K562 (cell line): ENCODE data around the gene PRKAR2B. TPM values are rescaled to one million over a fixed set of nuclear protein-coding genes. Genes with fewer than 3 reads are reported as not detected.
A peak's percentile ranks its signal among the peaks of the same experiment; 100 is the strongest.

Source experiments
- ATAC-seq: fragments of 200-7000 bp; cut with Tn5 transposase; 3 replicates; pipeline ENCODE4 v1.9.1; 2020; ENCODE audit warnings: moderate library complexity
- BruUV-seq: library from RNA; stranded (reverse); fragments of 400-500 nt; replicated peaks from 2 replicates; lab custom pipeline; 2021; lab: Mats Ljungman, UMichigan
- CTCF ChIA-PET: fragments of 300-600 bp; formaldehyde crosslinking; extraction: SDS; loops from one replicate; lab custom pipeline; 2021; ENCODE audit warnings: low intra/inter-chr PET ratio; lab: Yijun Ruan, JAX
- POLR2A ChIA-PET: fragments of 300-600, 350-650 bp; sonication (Branson Sonifier 250); formaldehyde crosslinking; extraction: SDS; loops from one replicate; lab custom pipeline; 2021; ENCODE audit warnings: antibody characterized with exemption, inconsistent platforms; lab: Yijun Ruan, JAX
- DNase-seq, 4 experiments: peaks; one replicate each; pipeline versions ENCODE4 v3.0.0 to v3.0.0-alpha.2; 2011 to 2018; ENCODE audit warnings: low spot score in 3 of 4, mixed read lengths in 3 of 4; ENCODE audit errors: extremely low read depth in 1 of 4
- FAIRE-seq: peaks from 2 replicates; lab custom pipeline; 2011; peaks lifted over from hg19 to GRCh38; lab: Jason Lieb, UNC
- H2AFZ ChIP-seq: 2 replicates; pipeline ENCODE4 v1.6.0; 2011; ENCODE audit warnings: low read depth, low read length, control low read depth, inconsistent platforms
- H3K27ac ChIP-seq: fragments of 200-600 bp; 3 replicates; pipeline ENCODE4 v1.8.0; 2011; ENCODE audit warnings: low read depth, mild to moderate bottlenecking, control low read depth, inconsistent platforms, low read length, moderate library complexity, mixed read lengths; ENCODE audit errors: extremely low read depth
- H3K27me3 ChIP-seq, 2 experiments: fragments of 300-600 bp in 1 of 2; 2 replicates in 1 of 2; 3 replicates in 1 of 2; pipeline versions ENCODE4 v1.6.0 to v1.8.0; 2011; ENCODE audit warnings: inconsistent platforms in 2 of 2, low read length in 2 of 2, mild to moderate bottlenecking in 1 of 2, mixed read lengths in 1 of 2, moderate library complexity in 1 of 2; ENCODE audit not compliant: control insufficient read depth in 2 of 2, insufficient read depth in 2 of 2
- H3K36me3 ChIP-seq: fragments of 300-600 bp; 3 replicates; pipeline ENCODE4 v1.8.0; 2011; ENCODE audit warnings: mild to moderate bottlenecking, low read length, inconsistent platforms; ENCODE audit not compliant: control insufficient read depth, insufficient read depth
- H3K4me1 ChIP-seq, 2 experiments: fragments of 200-600 bp in 1 of 2; replicated peaks in 1 of 2; 2 replicates in 1 of 2; 3 replicates in 1 of 2; pipeline versions ENCODE4 v1.5.1 to v1.8.0; 2011; ENCODE audit warnings: inconsistent platforms in 2 of 2, low read length in 2 of 2, mild to moderate bottlenecking in 1 of 2, mixed read lengths in 1 of 2, moderate library complexity in 1 of 2; ENCODE audit not compliant: control insufficient read depth in 2 of 2, insufficient read depth in 2 of 2
- H3K4me2 ChIP-seq: 2 replicates; pipeline ENCODE4 v1.6.1; 2011; ENCODE audit warnings: low read length, control low read depth, inconsistent platforms, mixed read lengths; ENCODE audit not compliant: insufficient read depth
- H3K4me3 ChIP-seq: fragments of 200-600 bp; sonication (generic), shearing (Covaris generic); 2 replicates; pipeline ENCODE4 v1.5.1; 2016; ENCODE audit warnings: control low read depth, inconsistent platforms
- H3K79me2 ChIP-seq: fragments of 200-600 bp; 3 replicates; pipeline ENCODE4 v1.8.0; 2011; ENCODE audit warnings: low read length, inconsistent platforms; ENCODE audit not compliant: control insufficient read depth, insufficient read depth
- H3K9ac ChIP-seq, 2 experiments: 2 replicates each; pipeline versions ENCODE4 v1.6.0 to v1.6.1; 2011; ENCODE audit warnings: low read depth in 2 of 2, low read length in 2 of 2, control low read depth in 1 of 2, inconsistent platforms in 1 of 2, mild to moderate bottlenecking in 1 of 2, mixed read lengths in 1 of 2; ENCODE audit not compliant: insufficient read depth in 1 of 2
- H3K9me1 ChIP-seq: one replicate; pipeline ENCODE4 v1.6.0; 2011; ENCODE audit warnings: inconsistent platforms, mild to moderate bottlenecking, low read length, moderate library complexity; ENCODE audit not compliant: control insufficient read depth, insufficient read depth
- H3K9me3 ChIP-seq: replicated peaks from 2 replicates; pipeline ENCODE4 v1.5.1; 2011; ENCODE audit warnings: low read depth, low read length, inconsistent platforms; ENCODE audit not compliant: control insufficient read depth, insufficient read depth
- H4K20me1 ChIP-seq: replicated peaks from 2 replicates; pipeline ENCODE4 v1.6.1; 2011; ENCODE audit warnings: low read length, inconsistent platforms, mixed read lengths; ENCODE audit not compliant: control insufficient read depth, insufficient read depth
- CEBPG ChIP-seq, 3 experiments: fragments of 200-800 bp in 1 of 3; sonication (Bioruptor generic) in 1 of 3; sonication (generic) in 1 of 3; formaldehyde crosslinking in 1 of 3; IDR thresholded peaks in 2 of 3; conservative IDR thresholded peaks in 1 of 3; 2 replicates each; pipeline versions ENCODE4 v1.6.1 to v1.8.0; 2016 to 2022; ENCODE audit warnings: missing compliant biosample characterization in 2 of 3, missing genetic modification characterization in 2 of 3, mild to moderate bottlenecking in 1 of 3, missing genetic modification reagents in 1 of 3
- E4F1 ChIP-seq: fragments of 250-450 bp; sonication (Bioruptor Pico); IDR thresholded peaks from 2 replicates; pipeline ENCODE4 v1.5.0; 2021; ENCODE audit warnings: mild to moderate bottlenecking, borderline replicate concordance
- ESRRA ChIP-seq: fragments of 450-650 bp; IDR thresholded peaks from 2 replicates; pipeline ENCODE4 v1.6.1; 2014; ENCODE audit warnings: low read depth, mild to moderate bottlenecking, moderate library complexity, borderline replicate concordance
- FOSL1 ChIP-seq: fragments of 200-800 bp; sonication (Bioruptor generic); conservative IDR thresholded peaks from 2 replicates; pipeline ENCODE4 v1.6.1; 2016; ENCODE audit warnings: missing genetic modification characterization, missing compliant biosample characterization
- GABPB2 ChIP-seq: fragments of 250-450 bp; sonication (Bioruptor Pico); conservative IDR thresholded peaks from 2 replicates; pipeline ENCODE4 v1.5.1; 2021; ENCODE audit warnings: mild to moderate bottlenecking
- HDAC1 ChIP-seq, 2 experiments: fragments of 450-650 bp; IDR thresholded peaks; 2 replicates each; pipeline ENCODE4 v1.6.1; 2016 to 2017; ENCODE audit warnings: inconsistent platforms in 1 of 2, mild to moderate bottlenecking in 1 of 2, moderate library complexity in 1 of 2
- KAT7 ChIP-seq: sonication (generic); formaldehyde crosslinking; IDR thresholded peaks from 2 replicates; pipeline ENCODE4 v1.8.0; 2022; ENCODE audit warnings: missing genetic modification reagents, mild to moderate bottlenecking, borderline replicate concordance
- MECOM ChIP-seq: fragments of 250-450 bp; sonication (Bioruptor Pico); IDR thresholded peaks from 2 replicates; pipeline ENCODE4 v1.8.0; 2022; ENCODE audit warnings: inconsistent platforms
- MED1 ChIP-seq: sonication (generic); formaldehyde crosslinking; IDR thresholded peaks from 2 replicates; pipeline ENCODE4 v1.8.1; 2023; ENCODE audit warnings: missing genetic modification reagents, borderline replicate concordance
- MYBL2 ChIP-seq, 2 experiments: fragments of 450-650 bp in 1 of 2; sonication (generic) in 1 of 2; formaldehyde crosslinking in 1 of 2; IDR thresholded peaks; 2 replicates each; pipeline versions ENCODE4 v1.6.1 to v1.8.1; 2017 to 2022; ENCODE audit warnings: borderline replicate concordance in 1 of 2, inconsistent platforms in 1 of 2, low read depth in 1 of 2, mild to moderate bottlenecking in 1 of 2, missing genetic modification reagents in 1 of 2, moderate library complexity in 1 of 2
- NR1H2 ChIP-seq: sonication (generic); formaldehyde crosslinking; IDR thresholded peaks from 2 replicates; pipeline ENCODE4 v1.4.0; 2020; ENCODE audit warnings: mild to moderate bottlenecking, missing genetic modification reagents
- NR2F6 ChIP-seq: fragments of 450-650 bp; formaldehyde crosslinking; IDR thresholded peaks from 2 replicates; pipeline ENCODE4 v1.4.0; 2020; ENCODE audit warnings: mild to moderate bottlenecking
- PML ChIP-seq: IDR thresholded peaks from 2 replicates; pipeline ENCODE4 v1.6.1; 2012; ENCODE audit warnings: low read length, inconsistent platforms
- POLR2H ChIP-seq: IDR thresholded peaks from 2 replicates; pipeline ENCODE4 v1.6.1; 2016; ENCODE audit warnings: missing genetic modification characterization, low read depth, mild to moderate bottlenecking, control low read depth, missing compliant biosample characterization, moderate library complexity
- RCOR1 ChIP-seq, 2 experiments: IDR thresholded peaks; 2 replicates each; pipeline ENCODE4 v1.6.1; 2012; ENCODE audit warnings: low read depth in 2 of 2, low read length in 2 of 2, borderline replicate concordance in 1 of 2, improper control_type of control experiment in 1 of 2
- SMARCA4 ChIP-seq: fragments of 450-650 bp; IDR thresholded peaks from 2 replicates; pipeline ENCODE4 v1.6.1; 2016
- SMARCB1 ChIP-seq: IDR thresholded peaks from 2 replicates; pipeline ENCODE4 v1.6.1; 2011; ENCODE audit warnings: improper control_type of control experiment, low read depth; ENCODE audit not compliant: insufficient read length
- SMARCC2 ChIP-seq: fragments of 450-650 bp; IDR thresholded peaks from 2 replicates; pipeline ENCODE4 v1.6.1; 2017; ENCODE audit warnings: antibody characterized with exemption, moderate library complexity, mild to moderate bottlenecking, low read depth
- SMARCE1 ChIP-seq: fragments of 450-650 bp; IDR thresholded peaks from 2 replicates; pipeline ENCODE4 v1.7.1; 2016; ENCODE audit warnings: mild to moderate bottlenecking
- TEAD4 ChIP-seq, 2 experiments: sonication (generic) in 1 of 2; formaldehyde crosslinking in 1 of 2; IDR thresholded peaks; 2 replicates each; pipeline versions ENCODE4 v1.6.1 to v1.8.0; 2012 to 2022; ENCODE audit warnings: borderline replicate concordance in 1 of 2, inconsistent platforms in 1 of 2, low read length in 1 of 2, mild to moderate bottlenecking in 1 of 2, missing genetic modification reagents in 1 of 2
- ZNF695 ChIP-seq: fragments of 450-650 bp; formaldehyde crosslinking; IDR thresholded peaks from 2 replicates; pipeline ENCODE4 v1.4.0; 2020; ENCODE audit warnings: mild to moderate bottlenecking, moderate library complexity
- WGBS: fragments of 100-300 bp; shearing (Covaris generic); methylation state at CpG from one replicate; pipeline ENCODE4 v1.1.6; 2016; ENCODE audit warnings: low coverage, mixed read lengths; ENCODE audit not compliant: insufficient coverage; ENCODE audit errors: missing lambda C conversion rate; 5-methylcytosine and 5-hydroxymethylcytosine counted together
- in situ Hi-C: fragments of 300-500 bp; cut with MboI; formaldehyde crosslinking; loops from 4 replicates; pipeline ENCODE4 v1.15.0; 2018; ENCODE audit warnings: inconsistent platforms, mixed read lengths
- intact Hi-C: fragments of 100-400 bp; cut with micrococcal nuclease; formaldehyde crosslinking; loops from 2 replicates; pipeline ENCODE4 v1.14.2; 2022
- polyA plus RNA-seq, 8 experiments: library from polyadenylated mRNA; depleted of rRNA in 4 of 8; stranded (reverse) in 5 of 8; unstranded in 3 of 8; fragments of >200 nt; fragmentation: Nextera tagmentation in 2 of 8; fragmentation: Illumina TruSeq in 1 of 8; extraction: Ambion mirVana in 2 of 8; extraction: Trizol in 1 of 8; gene quantifications; 2 replicates each; pipeline versions ENCODE4 v1.2.1 to v1.2.3, GENCODE V29; 2011 to 2014; ENCODE audit warnings: inconsistent platforms in 1 of 8, missing spikeins in 1 of 8
- total RNA-seq, 7 experiments: library from RNA; depleted of rRNA in 6 of 7; stranded (reverse); fragments of >200 nt in 6 of 7; fragmentation: Illumina TruSeq in 2 of 7; extraction: Trizol in 2 of 7; gene quantifications; 2 replicates each; pipeline versions ENCODE4 v1.2.1 to v1.2.3, GENCODE V29; 2011 to 2021; ENCODE audit warnings: low replicate concordance in 1 of 7

The PRKAR2B gene
- total and polyA plus RNA-seq, 9 of the 15 experiments (the other 6 are each of a cell fraction or from before 2014, with no cell fraction given): 59.0 to 173 (median 129) TPM

- Histone ChIP-seq H3K4me1 (peaks cover 0 to 41% of the 10 kb centered on the region in 2 experiments; a peak in 4 of 5 replicates), H3K27me3 (no peaks in the 10 kb centered on the region), H2AFZ (no peak overlapping the region), H3K79me2 (peaks cover 88% of the 10 kb centered on the region), H3K27ac (no peak overlapping the region), H3K36me3 (peaks cover 44% of the 10 kb centered on the region), H3K9ac (no peak overlapping the region), H3K9me1 (no peaks in the 10 kb centered on the region), H3K9me3 (no peaks in the 10 kb centered on the region), H3K4me3 (no peak overlapping the region), H3K4me2 (no peak overlapping the region), H4K20me1 (no peaks in the 10 kb centered on the region; the same call in 1 of the 2 replicates)
- intact Hi-C loops (no loop called here), in situ Hi-C loops (no loop called here)
- ATAC-seq (no peak), FAIRE-seq (no peak), DNase-seq (no peak)
- no TSS peak for BruUV-seq
- ChIA-PET CTCF (interaction anchor here (0.7 kb wide), 1 partner anchor 27 kb away, joined by 3 read pairs; no protein-coding TSS in a partner anchor), POLR2A (interaction anchor here (0.7 to 1.7 kb wide), 3 partner anchors 12 to 110 kb away, joined by 4 read pairs; no protein-coding TSS in a partner anchor)
- WGBS: 19% methylated on average over 2 of the region's 2 CpGs
- TF ChIP-seq FOSL1 (tag) (peak; percentile 88), POLR2H (tag) (peak; percentile 39; the same call in 1 of the 2 replicates), ESRRA (peak; percentile 44; the same call in 1 of the 2 replicates), SMARCA4 (peak; percentile 38; the same call in 1 of the 2 replicates), MYBL2 (IDR thresholded peaks at IDR 0.05; ENCODE audit: low read depth) (no peak), MYBL2 (CRISPR knock-in tag; IDR thresholded peaks at IDR 0.05; ENCODE audit: borderline replicate concordance) (no peak), TEAD4 (IDR thresholded peaks at IDR 0.05; ENCODE audit: low read length) (peak; percentile 47; the same call in 1 of the 2 replicates), TEAD4 (CRISPR knock-in tag; IDR thresholded peaks at IDR 0.05; ENCODE audit: borderline replicate concordance) (no peak), PML (0 out of 2 replicates have a peak, but pooled peaks have one; percentile 16), SMARCC2 (peak; percentile 67; the same call in 1 of the 2 replicates), MECOM (CRISPR knock-in tag) (no peak), KAT7 (CRISPR knock-in tag) (no peak), SMARCE1 (peak; percentile 80; the same call in 1 of the 2 replicates), RCOR1 (IDR thresholded peaks at IDR 0.05; ENCODE audit: borderline replicate concordance in 1 of 2, low read depth in 2 of 2, low read length in 2 of 2) (peak in 1 of 2 experiments; percentile 73; a peak in 2 of 4 replicates), NR2F6 (no peak), HDAC1 (IDR thresholded peaks at IDR 0.05) (no peak), GABPB2 (CRISPR knock-in tag) (no peak), ZNF695 (CRISPR knock-in tag) (no peak), NR1H2 (CRISPR knock-in tag) (no peak), CEBPG (CRISPR knock-in tag; IDR thresholded peaks at IDR 0.05) (no peak), CEBPG (tag; conservative IDR thresholded peaks at IDR 0.05 in 1 of 2, IDR thresholded peaks at IDR 0.05 in 1 of 2) (peak in 1 of 2 experiments; percentile 29; a peak in 1 of 4 replicates), E4F1 (no peak), SMARCB1 (peak; percentile 25), MED1 (CRISPR knock-in tag) (no peak)
Observed at GRCh38 chr7:107051376-107051775, 6.9 kb downstream of the PRKAR2B start.
